ENCODE data around the gene CNOT6L.

GRCh38 chr4:77818602-77819403 is at the start of gene CNOT6L:
- no peak for TF ChIP-seq SMC3 (IDR thresholded peaks at IDR 0.05; ENCODE audit: low read depth, low read length)
- no peak for TF ChIP-seq CTCF (conservative IDR thresholded peaks at IDR 0.05; ENCODE audit: low read depth, low read length)
- TF ChIP-seq POLR2A (IDR thresholded peaks at IDR 0.05; ENCODE audit: low read depth, low read length): no peak
- TF ChIP-seq CHD1 (IDR thresholded peaks at IDR 0.05; ENCODE audit: low read depth, low read length): no peak
- TF ChIP-seq BHLHE40 (IDR thresholded peaks at IDR 0.05; ENCODE audit: low read depth, low read length): no peak
- TF ChIP-seq USF2 (IDR thresholded peaks at IDR 0.05; ENCODE audit: low read depth, low read length): no peak
- no peak for TF ChIP-seq RAD21 (IDR thresholded peaks at IDR 0.05; ENCODE audit: low read length)
- TF ChIP-seq MAFK (IDR thresholded peaks at IDR 0.05; ENCODE audit: low read depth, low read length): no peak
- no peak for TF ChIP-seq RFX5 (IDR thresholded peaks at IDR 0.05; ENCODE audit: low read depth, low read length)
- TF ChIP-seq MAZ (IDR thresholded peaks at IDR 0.05; ENCODE audit: borderline replicate concordance, low read depth, low read length): no peak
